Measurements from ENCODE around the gene AKAP9.
"Not testable (repeated sequence)": the region's sequence is repeated elsewhere in the genome, so short reads cannot be mapped to it uniquely, and the experiment has no call there.

The AKAP9 gene

DNA sequence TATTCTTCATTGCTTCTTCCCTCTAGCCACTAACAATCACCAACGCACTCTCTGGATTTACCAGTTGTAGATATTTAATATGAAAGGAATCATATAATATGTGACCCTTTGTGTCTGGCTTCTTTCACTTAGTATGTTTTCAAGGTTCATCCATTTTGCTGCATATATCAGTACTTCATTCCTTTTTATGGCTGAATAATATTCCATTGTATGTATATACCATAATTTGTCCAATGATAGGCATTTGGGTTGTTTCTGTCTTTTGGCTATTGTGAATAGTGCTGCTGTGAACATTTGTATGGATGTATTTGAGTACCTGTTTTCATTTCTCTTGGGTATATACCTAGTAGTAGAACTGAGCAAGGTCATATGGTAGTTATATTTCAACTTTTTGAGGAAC lies 7.3 kb downstream of the AKAP9 start:
- no peak for DNase-seq

DNA sequence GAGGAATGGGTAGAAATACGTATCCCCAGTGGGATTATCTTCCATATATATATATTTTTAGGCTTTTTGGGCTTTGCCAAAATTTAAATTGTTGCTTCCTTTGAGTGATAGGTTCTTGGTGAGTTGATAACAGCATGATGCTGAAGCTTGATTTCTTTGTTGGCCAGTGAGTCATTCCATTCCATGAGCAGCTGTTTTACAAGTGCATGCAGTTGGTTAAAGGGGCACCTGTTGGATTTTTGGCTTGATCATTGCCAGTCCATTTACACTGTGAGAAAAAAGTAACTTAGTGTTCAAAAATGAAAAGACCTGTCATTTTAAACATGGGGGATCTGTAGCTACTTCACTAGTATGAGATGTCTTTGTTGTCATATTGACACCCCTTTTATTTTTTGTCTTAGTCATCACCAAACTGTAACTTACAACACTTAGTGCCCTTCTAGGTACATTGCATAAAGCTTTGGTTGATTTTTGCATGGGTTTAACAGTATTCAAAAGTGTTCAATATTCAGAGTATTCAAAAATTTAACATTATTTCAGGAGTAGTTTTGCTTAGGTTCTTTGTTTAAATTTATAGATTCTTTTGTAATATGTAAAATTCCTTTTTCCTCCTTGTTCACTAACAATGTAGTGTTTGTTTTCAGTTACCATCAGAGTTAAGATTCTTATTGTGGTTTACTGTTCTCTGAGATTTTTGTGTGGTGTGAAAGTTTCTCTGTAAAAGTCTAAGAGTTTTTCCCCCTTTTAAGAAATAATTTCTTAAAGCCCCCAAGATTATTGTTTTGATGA lies 8.8 kb downstream of the AKAP9 start:
- no peak for DNase-seq

DNA sequence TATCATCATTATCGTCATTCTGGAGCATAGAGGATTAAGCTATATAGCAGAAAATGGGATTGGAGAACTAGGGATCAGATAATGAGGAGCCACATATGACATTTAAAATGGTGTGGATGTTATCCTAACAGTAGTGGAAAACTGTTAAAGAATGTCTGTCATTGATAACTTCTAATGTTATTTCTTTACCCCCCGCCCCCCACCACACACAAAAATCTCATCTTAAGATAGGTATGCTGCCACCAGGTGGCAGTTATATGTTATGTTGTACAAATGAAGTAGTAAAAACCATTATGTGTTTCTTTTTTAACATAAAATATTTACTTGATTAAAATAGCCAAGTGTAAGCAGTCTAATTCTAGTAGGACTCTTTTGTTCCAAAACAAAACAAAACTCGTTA lies 13.0 kb downstream of the AKAP9 start:
- no peak for DNase-seq

DNA sequence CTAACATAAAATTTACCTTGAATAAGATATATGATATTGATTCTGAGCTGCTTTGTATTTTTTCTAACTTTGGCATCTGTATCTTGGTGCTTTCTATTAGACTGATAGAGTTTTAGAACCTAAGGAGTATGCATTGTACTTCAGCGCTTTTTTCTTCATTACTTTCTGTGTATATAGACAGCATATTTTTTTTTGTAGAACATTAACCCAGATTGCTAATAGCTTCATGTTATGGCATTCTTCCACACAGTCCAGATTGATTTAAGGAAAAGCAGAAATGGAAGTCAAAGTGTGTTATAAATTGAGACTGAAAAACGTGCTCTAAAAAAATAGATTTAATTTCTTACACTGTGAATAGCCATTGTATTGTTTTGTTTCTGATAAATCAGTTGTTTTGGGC lies 15.8 kb downstream of the AKAP9 start:
- not testable (repeated sequence) for DNase-seq

DNA sequence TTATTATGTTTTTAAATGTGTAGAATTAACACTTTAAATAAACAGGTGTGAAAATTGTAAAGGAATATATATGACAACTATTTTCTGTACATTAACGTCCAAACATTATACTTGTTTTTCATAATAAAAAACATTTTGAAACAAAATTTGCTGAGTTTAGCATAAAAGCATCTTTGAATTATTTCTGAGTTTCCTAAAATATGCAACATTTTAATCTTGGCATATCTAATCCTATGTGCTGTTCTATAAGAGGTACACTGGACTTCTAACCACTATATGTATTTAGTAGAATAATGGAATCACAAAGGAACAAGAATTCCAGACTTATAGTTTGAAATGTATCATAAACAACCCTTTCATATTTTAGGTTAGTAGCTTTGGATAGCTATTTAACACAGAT lies 16.6 kb downstream of the AKAP9 start:
- no peak for DNase-seq

DNA sequence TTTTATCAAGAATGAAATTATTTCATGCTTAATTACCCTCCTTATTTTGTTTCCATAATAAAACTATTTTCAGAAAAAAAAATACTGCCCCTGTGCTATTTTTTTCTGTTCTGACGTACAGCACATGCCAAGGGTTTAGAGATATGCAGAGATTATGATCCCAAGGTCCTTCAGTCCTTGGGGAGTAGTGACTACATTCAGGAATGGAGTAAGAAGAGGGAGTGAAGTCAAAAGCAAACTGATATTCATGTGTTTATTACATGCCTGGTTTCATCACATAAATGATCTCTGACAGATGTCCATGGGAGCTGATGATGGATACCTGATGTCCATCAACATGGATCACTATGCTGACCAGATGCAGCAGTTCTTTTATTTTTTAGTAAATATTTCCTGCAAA lies 17.2 kb downstream of the AKAP9 start:
- DNase-seq, result no peak

DNA sequence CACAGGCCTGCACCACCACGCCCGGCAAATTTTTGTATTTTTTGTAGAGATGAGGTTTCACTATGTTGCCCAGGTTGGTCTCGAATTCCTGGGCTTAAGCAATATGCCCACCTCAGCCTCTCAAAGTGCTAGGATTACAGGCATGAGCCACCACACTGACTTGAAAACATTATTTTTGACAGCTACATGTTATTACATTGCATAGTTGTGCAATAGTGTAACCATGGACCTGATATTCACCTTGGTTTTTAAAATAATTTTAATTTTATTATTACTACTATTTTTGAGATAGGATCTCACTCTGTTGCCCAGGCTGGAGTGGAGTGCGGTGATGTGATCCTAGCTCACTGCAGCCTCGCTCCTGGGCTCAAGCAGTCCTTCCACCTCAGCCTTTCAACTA lies 18.4 kb downstream of the AKAP9 start:
- no peak for DNase-seq

DNA sequence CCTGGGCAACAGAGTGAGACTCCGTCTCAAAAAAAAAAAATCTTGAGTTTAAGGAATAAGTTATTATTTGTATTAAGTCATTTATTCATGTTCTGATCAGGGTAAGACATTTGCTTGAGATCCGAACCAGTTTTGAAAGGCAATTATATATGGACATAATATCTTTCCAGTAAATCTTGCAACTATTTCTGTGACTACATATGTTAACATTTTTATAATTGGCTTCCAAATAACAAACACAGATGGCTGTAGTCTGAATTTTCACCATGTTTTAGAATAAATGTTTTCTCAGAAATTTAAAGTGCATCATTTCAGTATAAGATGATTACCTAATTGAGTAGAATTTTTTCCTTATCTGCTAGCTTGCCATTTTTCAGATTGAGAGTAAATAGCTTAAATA lies 21.2 kb downstream of the AKAP9 start:
- DNase-seq, result no peak

DNA sequence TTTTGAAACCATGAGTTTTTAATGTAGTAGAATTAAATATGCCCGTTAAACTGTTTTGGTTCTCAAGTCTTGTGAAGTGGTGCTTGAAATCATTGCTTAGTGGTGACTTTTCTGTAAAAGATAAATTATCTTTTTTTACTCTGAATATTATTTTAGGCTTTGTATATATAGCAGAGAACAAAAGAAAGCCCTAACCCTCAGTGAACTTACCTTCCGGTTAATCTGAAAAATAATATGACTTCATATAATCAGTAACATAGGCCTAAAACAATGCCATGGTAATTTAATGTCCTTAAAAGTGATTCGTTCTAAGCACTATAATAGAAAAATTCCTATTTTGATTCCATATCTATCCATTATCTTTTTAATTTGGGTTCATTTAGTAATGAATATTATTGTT lies 21.8 kb downstream of the AKAP9 start:
- no peak for DNase-seq

DNA sequence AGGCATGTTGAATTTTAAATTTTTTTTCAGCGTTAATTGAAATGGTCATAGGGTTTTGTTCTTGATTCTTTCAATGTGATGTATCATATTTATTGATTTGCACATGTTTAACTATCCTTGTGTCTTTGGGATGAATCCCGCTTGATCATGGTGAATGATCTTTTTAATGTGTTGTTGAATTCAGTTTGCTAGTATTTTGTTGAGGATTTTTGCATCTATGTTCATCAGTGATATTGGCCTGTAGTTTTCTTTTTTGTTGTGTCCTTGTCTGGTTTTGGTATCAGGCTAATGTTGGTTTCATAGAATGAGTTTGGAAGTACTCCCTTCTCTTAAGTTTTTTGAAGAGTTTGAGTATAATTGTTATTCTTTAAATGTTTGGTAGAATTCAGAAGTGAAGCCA lies 26.9 kb downstream of the AKAP9 start:
- DNase-seq, result not testable (repeated sequence)

DNA sequence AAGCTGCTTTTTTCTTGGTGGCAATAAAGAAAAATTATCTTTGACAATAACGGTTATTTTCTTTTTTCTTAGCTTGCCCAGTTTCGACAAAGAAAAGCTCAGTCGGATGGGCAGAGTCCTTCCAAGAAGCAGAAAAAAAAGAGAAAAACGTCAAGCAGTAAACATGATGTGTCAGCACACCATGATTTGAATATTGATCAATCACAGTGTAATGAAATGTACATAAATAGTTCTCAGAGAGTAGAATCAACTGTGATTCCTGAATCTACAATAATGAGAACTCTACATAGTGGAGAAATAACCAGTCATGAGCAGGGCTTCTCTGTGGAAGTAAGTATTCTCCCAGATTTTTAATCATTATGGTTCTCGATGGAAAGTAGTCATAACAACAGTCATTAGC lies 33.0 kb downstream of the AKAP9 start:
- DNase-seq, result no peak

DNA sequence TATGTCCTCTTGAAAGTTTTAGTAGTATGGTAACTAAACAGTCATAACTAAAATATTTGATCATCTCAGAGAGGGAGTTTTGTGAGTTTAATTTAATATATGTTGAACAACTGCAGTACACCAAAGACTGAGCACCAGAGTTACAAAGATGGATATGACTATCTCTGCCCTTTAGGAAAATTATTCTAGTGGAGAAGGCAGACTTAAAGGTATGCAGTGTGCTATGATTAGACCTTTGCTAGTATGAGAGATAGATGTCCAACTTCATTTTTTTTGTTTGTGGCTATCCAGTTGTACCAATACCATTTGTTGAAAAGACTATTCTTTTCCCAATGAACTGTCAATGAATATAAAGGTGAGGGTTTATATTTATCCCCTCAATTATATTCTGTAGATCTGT lies 33.4 kb downstream of the AKAP9 start:
- no peak for DNase-seq

DNA sequence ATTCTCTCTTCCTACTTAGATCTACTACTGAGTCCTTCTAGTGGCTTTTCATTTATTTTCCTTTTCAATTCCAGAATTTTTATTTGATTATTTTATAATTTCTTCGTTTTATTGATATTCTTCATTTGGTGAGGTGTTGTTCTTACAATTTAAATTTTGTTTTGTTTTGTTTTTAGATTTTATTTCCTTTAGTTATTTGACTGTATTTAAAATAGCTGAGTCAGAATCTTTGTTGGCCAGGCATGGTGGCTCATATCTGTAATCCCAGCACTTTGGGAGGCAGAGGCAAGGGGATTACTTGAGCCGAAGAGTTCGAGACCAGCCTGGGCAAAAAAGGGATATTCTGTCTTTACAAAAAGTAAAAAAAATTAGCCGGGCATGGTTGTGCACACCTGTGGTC lies 36.1 kb downstream of the AKAP9 start:
- DNase-seq, result no peak

DNA sequence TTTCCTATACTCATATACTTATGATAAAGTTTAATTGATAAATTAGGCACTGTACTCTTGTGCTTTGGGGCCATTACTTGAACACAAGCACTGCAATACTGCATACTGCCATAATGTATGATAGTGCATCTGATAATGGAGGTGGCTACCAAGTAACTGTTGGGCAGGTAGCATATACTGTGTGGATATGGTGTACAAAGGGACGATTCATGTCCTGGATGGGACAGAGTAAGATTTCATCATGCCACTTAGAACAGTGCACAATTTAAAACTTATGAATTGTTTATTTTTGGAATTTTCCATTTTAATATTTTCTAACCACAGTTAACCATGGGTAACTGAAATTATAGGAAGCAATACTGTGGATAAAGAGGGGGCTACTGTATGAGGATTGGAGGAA lies 38.9 kb downstream of the AKAP9 start:
- DNase-seq, result no peak

DNA sequence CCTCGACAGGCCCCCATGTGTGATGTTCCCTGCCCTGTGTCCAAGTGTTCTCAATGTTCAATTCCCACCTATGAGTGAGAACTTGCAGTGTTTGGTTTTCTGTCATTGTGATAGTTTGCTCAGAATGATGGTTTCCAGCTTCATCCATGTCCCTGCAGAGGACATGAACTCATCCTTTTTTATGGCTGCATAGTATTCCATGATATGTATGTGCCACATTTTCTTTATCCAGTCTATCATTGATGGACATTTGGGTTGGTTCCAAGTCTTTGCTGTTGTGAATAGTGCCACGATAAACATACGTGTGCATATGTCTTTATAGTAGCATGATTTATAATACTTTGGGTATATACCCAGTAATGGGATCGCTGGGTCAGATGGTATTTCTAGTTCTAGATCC lies 41.7 kb downstream of the AKAP9 start:
- DNase-seq, result not testable (repeated sequence)

DNA sequence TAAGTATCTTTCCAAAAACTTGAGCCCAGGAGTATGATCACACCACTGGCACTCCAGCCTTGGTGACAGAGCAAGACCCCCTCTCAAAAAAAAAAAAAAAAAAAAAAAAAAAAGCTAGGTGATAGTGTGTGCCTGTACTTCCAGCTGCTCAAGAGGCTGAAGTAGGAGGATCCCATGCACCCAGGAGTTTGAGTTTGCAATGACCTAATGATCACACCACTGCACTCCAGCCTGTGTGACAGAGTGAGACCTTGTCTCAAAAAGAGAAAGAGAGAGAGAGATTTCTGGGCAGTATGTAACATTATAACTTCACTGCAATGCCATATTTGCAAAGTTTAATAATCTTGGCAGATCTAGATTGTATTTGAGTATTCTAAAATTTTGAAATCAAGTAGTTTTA lies 47.6 kb downstream of the AKAP9 start:
- DNase-seq, result no peak

DNA sequence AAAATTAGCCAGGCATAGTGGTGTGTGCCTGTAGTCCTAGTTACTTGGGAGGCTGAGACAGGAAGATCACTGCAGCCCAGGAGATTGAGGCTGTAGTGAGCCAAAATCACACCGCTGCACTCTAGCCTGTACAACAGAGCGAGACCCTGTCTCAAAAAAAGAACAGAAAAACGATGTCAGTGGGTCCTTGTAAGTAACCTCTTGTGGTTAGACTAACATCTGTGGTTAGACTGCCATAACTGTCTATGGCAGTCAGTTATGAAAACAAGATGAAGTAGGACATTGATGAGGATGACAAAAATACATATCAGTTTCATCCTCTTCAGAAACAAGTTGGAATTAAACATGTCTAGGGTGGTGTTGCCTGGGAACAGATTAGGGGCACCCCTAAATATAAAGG lies 53.3 kb downstream of the AKAP9 start:
- DNase-seq, result no peak

DNA sequence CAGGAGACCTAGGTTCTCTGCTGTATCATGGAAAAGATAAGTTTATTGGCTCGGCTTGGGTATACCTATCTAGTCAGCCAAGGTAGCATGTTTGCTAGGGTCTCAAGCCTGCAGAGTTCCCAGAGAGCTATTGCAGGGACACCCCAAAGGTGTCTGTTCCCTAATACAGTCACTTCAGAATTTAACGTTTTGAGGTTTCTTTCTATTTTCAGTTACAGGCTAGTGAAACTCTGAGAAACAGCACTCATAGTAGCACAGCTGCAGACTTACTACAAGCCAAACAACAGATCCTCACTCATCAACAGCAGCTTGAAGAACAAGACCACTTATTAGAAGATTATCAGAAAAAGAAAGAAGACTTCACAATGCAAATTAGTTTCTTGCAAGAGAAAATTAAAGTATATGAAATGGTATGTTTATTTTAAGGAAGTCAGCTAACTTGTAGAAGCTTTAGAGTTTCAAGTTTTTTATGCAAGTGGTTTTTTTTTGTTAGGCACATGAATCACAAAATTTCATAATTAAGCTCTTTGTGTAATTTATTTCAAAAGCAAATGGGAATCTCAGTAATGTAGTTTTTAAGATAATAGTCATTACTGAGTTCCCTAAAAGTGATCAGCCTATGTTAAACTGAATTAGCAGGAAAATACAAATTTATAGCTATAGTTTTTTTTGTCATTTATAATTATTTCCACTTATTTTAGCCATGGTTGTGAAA lies 54.9 kb downstream of the AKAP9 start:
- no peak for DNase-seq

DNA sequence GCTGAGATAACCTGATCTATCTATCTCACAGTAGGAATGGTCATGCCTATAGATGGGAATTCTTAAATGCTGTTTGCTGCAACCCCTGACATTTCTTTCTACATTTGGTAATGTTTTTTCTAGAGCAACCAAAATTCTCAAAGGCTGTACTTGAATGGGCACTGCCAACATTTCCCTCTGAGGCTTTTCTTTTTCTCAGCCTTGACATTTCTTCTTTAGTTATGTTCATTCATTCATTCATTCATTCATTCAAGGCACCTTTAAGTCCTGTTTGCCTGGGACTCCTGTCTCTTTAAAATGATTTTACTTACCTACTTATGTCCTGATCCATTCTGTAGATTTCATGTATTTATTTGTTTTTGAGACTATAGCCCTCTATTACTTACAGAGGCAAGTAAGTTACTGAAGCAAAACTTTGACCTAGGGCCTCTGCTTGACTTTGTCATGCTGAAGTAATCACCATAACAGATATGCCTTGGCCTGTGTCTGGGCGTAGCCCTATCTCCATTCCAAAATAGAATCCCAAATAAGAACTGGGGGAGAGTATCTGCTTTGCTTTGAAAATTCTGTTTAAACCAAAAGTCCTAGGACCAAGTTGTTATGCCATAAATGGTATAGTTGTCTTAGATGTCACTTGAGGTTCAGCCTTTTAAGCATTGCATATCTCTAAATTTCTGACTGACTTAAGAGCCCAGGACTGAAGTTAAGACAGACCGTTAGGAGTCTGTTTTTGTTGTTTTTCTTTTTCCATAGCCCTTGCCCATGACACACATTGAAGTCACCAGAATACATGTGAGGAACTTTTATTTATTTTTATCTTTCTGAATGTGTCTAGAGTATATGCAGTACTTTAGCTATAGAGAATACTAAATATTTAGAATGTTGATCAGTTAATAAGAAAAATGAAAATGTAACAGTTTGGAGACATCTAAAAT lies 59.2 kb downstream of the AKAP9 start:
- DNase-seq, result no peak

DNA sequence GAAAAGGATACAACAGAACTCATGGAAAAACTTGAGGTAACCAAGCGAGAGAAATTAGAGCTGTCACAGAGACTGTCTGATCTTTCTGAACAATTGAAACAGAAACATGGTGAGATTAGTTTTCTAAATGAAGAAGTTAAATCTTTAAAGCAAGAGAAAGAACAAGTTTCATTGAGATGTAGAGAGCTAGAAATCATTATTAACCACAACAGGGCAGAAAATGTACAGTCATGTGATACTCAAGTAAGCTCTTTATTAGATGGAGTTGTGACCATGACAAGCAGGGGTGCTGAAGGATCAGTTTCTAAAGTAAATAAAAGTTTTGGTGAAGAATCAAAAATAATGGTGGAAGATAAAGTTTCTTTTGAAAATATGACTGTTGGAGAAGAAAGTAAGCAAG lies 62.1 kb downstream of the AKAP9 start:
- DNase-seq, result no peak

DNA sequence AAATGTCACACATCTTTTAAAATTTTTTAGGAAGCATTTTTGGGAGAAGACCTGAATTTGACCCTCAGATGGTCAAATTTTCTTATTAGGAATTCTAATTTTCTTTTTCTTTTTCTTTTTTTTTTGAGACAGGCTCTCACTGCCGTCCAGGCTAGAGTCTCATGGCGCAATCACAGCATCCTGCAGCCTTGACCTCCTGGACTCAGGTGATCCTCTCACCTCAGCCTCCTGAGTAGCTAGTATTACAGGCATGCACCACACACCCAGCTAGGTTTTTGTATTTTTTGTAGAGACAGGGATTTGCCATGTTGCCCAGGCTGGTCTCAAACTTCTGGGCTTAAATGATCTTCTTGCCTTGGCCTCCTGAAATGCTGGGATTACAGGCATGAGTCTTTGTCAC lies 65.4 kb downstream of the AKAP9 start:
- no peak for DNase-seq

DNA sequence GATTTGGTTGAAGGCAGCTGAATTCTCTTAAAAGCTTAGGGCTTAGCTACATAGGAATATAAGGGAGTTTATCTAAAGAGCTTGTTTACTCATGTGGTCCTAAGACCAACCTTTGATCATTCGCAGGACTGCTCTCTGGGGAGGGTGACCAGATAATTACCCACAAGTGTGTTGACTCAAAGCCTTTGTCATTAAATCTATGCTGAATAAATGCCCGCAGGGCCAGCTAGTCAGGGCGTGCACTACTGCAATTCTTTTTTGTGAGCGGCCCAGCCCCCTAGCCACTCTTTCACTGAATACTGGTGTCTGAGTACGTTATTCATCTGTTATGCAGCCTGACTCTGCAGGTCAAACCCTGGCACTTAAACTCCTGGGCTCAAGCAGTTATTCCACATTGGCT lies 69.6 kb downstream of the AKAP9 start:
- no peak for DNase-seq

DNA sequence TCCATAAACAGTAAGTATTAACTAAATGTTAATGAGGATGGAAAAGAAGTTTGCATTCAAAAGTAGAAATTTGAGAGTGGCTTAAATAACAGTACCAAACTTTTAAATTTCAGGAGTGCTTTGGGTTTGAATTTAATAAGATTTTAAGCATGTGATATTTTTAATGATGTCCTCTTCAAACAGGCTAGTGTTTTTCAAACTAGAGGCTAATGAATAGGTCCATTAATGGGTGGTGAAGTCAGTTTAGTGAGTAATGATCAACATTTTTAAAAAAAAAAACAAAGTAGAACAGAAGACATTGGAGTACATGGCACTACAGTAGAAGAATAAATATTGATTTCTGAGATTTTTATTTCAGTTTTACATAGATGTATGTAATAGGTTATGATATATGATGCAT lies 72.9 kb downstream of the AKAP9 start:
- DNase-seq, result no peak

DNA sequence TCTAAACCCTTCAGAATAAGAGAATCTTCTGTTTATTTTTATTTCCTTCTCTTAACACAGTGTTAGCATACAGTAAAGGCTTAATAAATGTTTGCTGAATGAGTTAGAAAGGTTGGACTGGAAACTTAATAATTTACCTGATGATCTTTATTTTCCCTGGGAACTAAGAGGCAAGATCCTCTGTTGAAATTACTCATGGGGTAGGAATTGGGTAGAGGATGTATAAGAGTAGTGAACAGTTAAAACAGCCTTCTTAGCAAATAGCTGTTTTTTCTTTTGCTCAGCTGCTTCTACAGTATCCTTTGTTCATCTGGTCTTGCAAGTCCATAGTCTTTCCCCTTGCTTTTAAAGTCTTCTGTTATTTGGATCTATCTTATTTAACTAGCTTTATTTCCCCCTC lies 80.0 kb downstream of the AKAP9 start:
- DNase-seq, result no peak

Measured in islet precursor cell (in vitro differentiated cells).